A673 (cell line): ENCODE results near the gene GRIK4. TPM values are rescaled to one million over a fixed set of nuclear protein-coding genes. Genes with fewer than 3 reads are reported as not detected.

Experiments
- BruUV-seq: library from RNA; stranded (reverse); fragments of 400-500 nt; replicated peaks from 2 replicates; lab custom pipeline; 2021; lab: Mats Ljungman, UMichigan
- CTCF ChIA-PET: fragments of 300-600 bp; sonication (Branson Sonifier 250); formaldehyde crosslinking; loops from one replicate; lab custom pipeline; 2022; ENCODE audit warnings: antibody characterized with exemption; lab: Charles Lee
- POLR2A ChIA-PET: fragments of 300-600 bp; sonication (Branson Sonifier 250); formaldehyde crosslinking; loops from one replicate; lab custom pipeline; 2022; ENCODE audit warnings: antibody characterized with exemption; ENCODE audit not compliant: low non-redundant PET; lab: Charles Lee
- DNase-seq: peaks from one replicate; pipeline ENCODE4 v3.0.0-alpha.2; 2015; ENCODE audit warnings: low spot score
- H3K27ac ChIP-seq: fragments of 200-600 bp; sonication (generic); 2 replicates; pipeline ENCODE4 v1.5.1; 2016; ENCODE audit warnings: mixed run types, low read depth, mild to moderate bottlenecking, mixed read lengths, antibody characterized with exemption, low read length; ENCODE audit not compliant: poor library complexity, severe bottlenecking
- H3K27me3 ChIP-seq: fragments of 200-600 bp; sonication (generic); replicated peaks from 2 replicates; pipeline ENCODE4 v1.6.1; 2017; ENCODE audit warnings: mixed run types, low read depth, mild to moderate bottlenecking, mixed read lengths, antibody characterized with exemption, low read length; ENCODE audit not compliant: insufficient read depth, poor library complexity
- H3K36me3 ChIP-seq: fragments of 200-600 bp; sonication (generic); 2 replicates; pipeline ENCODE4 v1.6.1; 2016; ENCODE audit warnings: mixed run types, mild to moderate bottlenecking, mixed read lengths, antibody characterized with exemption, low read length; ENCODE audit not compliant: insufficient read depth, poor library complexity, severe bottlenecking
- H3K4me1 ChIP-seq: fragments of 200-600 bp; sonication (generic); 2 replicates; pipeline ENCODE4 v1.6.1; 2017; ENCODE audit warnings: mixed run types, mild to moderate bottlenecking, mixed read lengths, antibody characterized with exemption, low read length; ENCODE audit not compliant: insufficient read depth, poor library complexity, severe bottlenecking
- H3K4me3 ChIP-seq: fragments of 200-600 bp; sonication (generic); 2 replicates; pipeline ENCODE4 v1.5.1; 2016; ENCODE audit warnings: low read depth, mixed run types, mild to moderate bottlenecking, mixed read lengths, low read length; ENCODE audit not compliant: poor library complexity, severe bottlenecking
- H3K9me3 ChIP-seq: fragments of 200-600 bp; sonication (generic); 2 replicates; pipeline ENCODE4 v1.6.1; 2016; ENCODE audit warnings: mixed run types, low read depth, mild to moderate bottlenecking, mixed read lengths, antibody characterized with exemption, low read length; ENCODE audit not compliant: poor library complexity, severe bottlenecking
- EZH2 ChIP-seq: fragments of 200-600 bp; sonication (generic); IDR thresholded peaks from 2 replicates; pipeline ENCODE4 v1.6.1; 2017; ENCODE audit warnings: borderline replicate concordance, low read depth, mild to moderate bottlenecking, mixed read lengths, antibody characterized with exemption, low read length; ENCODE audit not compliant: poor library complexity, severe bottlenecking
- intact Hi-C: fragments of 100-400 bp; cut with micrococcal nuclease; formaldehyde crosslinking; loops from one replicate; pipeline ENCODE4 v1.10.0; 2022; ENCODE audit not compliant: unreplicated experiment
- total RNA-seq: library from RNA; stranded (reverse); gene quantifications from 2 replicates; pipeline ENCODE4 v1.2.3, GENCODE V29; 2021
- TF ChIP-seq, protein P1 (sequence below): fragments of 300-800, 200-600 bp; sonication (generic); conservative IDR thresholded peaks from 2 replicates; pipeline ENCODE4 v1.5.1; 2017; ENCODE audit warnings: low read depth, mild to moderate bottlenecking, antibody characterized with exemption, low read length, moderate library complexity, mixed read lengths

Gene GRIK4
- total RNA-seq, 1 experiment from 2014 or later, result not detected

GRCh38 chr11:120769906-120770305 is 258.4 kb downstream of the GRIK4 start:
- Histone ChIP-seq H3K27ac (no peak overlapping the region), H3K36me3 (no peaks in the 10 kb centered on the region), H3K4me1 (no peaks in the 10 kb centered on the region), H3K4me3 (no peak overlapping the region), H3K9me3 (peaks cover 11% of the 10 kb centered on the region), H3K27me3 (no peaks in the 10 kb centered on the region)
- DNase-seq, result no peak
- BruUV-seq, result no TSS peak
- ChIA-PET POLR2A (no interaction called here), CTCF (no interaction called here)
- TF ChIP-seq, protein P1, sequence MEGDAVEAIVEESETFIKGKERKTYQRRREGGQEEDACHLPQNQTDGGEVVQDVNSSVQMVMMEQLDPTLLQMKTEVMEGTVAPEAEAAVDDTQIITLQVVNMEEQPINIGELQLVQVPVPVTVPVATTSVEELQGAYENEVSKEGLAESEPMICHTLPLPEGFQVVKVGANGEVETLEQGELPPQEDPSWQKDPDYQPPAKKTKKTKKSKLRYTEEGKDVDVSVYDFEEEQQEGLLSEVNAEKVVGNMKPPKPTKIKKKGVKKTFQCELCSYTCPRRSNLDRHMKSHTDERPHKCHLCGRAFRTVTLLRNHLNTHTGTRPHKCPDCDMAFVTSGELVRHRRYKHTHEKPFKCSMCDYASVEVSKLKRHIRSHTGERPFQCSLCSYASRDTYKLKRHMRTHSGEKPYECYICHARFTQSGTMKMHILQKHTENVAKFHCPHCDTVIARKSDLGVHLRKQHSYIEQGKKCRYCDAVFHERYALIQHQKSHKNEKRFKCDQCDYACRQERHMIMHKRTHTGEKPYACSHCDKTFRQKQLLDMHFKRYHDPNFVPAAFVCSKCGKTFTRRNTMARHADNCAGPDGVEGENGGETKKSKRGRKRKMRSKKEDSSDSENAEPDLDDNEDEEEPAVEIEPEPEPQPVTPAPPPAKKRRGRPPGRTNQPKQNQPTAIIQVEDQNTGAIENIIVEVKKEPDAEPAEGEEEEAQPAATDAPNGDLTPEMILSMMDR, result no peak
- no peak for TF ChIP-seq EZH2
- intact Hi-C loops, result no loop called here

GRCh38 chr11:120771551-120772060 is 260.1 kb downstream of the GRIK4 start:
- TF ChIP-seq, protein P1, result no peak
- TF ChIP-seq EZH2, result no peak
- DNase-seq, result no peak
- intact Hi-C loops, result no loop called here
- no peaks in the 10 kb centered on the region for H3K36me3 ChIP-seq
- H3K4me1 ChIP-seq, result no peaks in the 10 kb centered on the region
- POLR2A ChIA-PET, result no interaction called here
- no peak overlapping the region for H3K4me3 ChIP-seq
- CTCF ChIA-PET, result no interaction called here
- peaks cover 11% of the 10 kb centered on the region for H3K9me3 ChIP-seq
- H3K27ac ChIP-seq, result no peak overlapping the region
- H3K27me3 ChIP-seq, result peaks cover under 1% of the 10 kb centered on the region
- no TSS peak for BruUV-seq

- no peak overlapping the region for H3K4me3 ChIP-seq
- BruUV-seq, result no TSS peak
- CTCF ChIA-PET, result no interaction called here
- no peaks in the 10 kb centered on the region for H3K4me1 ChIP-seq
- POLR2A ChIA-PET, result no interaction called here
- peaks cover 9% of the 10 kb centered on the region for H3K27me3 ChIP-seq
- TF ChIP-seq, protein P1, result no peak
- no peak for TF ChIP-seq EZH2
- intact Hi-C loops, result no loop called here
- DNase-seq, result no peak
- no peaks in the 10 kb centered on the region for H3K36me3 ChIP-seq
- H3K27ac ChIP-seq, result no peak overlapping the region
- H3K9me3 ChIP-seq, result no peaks in the 10 kb centered on the region
Measured at GRCh38 chr11:120773501-120774031, 262.0 kb downstream of the GRIK4 start.
